GM12875 (cell line): ENCODE measurements around the gene EPX.

Experiments used
- H3K4me3 ChIP-seq: one replicate; pipeline ENCODE4 v1.5.1; 2011; ENCODE audit warnings: low read depth, low read length, control low read depth
- TF ChIP-seq, protein P1 (sequence below): IDR thresholded peaks from 2 replicates; pipeline ENCODE4 v1.5.1; 2011; ENCODE audit warnings: low read depth, mild to moderate bottlenecking, control low read depth, inconsistent platforms, low read length, moderate library complexity, borderline replicate concordance; ENCODE audit not compliant: insufficient read depth

EPX gene

DNA sequence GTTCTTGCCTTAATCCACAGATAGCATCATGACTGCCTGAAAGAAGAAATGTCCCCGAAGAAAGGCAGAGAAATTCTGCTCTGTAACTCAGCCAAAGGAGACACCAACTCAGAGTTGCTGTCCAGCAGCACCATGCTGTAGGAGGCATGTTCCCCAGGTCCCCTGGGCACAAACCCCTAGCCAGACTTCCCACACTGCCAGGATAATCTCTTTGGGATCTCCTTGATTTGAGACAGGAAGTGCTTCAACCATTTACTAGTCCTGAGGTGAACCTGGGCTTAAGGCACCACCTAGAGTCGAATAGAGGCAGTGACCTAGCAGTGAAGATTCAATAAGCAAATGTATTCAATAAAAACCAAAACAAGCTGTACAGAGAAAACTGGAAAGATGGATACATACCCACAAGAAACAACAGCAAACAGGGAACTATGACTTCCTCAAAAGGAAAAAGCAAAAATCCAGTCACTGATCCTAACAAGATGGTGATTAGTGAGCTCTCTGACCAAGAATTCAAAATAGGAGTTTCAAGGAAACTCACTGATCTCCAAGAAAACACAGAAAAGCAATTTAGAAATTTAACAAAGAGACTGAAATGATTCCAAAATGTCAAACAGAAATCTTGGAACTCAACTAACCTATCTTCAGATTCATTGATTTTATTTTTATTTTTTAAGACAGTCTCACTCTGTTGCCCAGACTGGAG lies 20.0 kb upstream of the EPX start:
- TF ChIP-seq, protein P1, sequence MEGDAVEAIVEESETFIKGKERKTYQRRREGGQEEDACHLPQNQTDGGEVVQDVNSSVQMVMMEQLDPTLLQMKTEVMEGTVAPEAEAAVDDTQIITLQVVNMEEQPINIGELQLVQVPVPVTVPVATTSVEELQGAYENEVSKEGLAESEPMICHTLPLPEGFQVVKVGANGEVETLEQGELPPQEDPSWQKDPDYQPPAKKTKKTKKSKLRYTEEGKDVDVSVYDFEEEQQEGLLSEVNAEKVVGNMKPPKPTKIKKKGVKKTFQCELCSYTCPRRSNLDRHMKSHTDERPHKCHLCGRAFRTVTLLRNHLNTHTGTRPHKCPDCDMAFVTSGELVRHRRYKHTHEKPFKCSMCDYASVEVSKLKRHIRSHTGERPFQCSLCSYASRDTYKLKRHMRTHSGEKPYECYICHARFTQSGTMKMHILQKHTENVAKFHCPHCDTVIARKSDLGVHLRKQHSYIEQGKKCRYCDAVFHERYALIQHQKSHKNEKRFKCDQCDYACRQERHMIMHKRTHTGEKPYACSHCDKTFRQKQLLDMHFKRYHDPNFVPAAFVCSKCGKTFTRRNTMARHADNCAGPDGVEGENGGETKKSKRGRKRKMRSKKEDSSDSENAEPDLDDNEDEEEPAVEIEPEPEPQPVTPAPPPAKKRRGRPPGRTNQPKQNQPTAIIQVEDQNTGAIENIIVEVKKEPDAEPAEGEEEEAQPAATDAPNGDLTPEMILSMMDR, result peak; percentile 55
- H3K4me3 ChIP-seq, result no peak overlapping the region

DNA sequence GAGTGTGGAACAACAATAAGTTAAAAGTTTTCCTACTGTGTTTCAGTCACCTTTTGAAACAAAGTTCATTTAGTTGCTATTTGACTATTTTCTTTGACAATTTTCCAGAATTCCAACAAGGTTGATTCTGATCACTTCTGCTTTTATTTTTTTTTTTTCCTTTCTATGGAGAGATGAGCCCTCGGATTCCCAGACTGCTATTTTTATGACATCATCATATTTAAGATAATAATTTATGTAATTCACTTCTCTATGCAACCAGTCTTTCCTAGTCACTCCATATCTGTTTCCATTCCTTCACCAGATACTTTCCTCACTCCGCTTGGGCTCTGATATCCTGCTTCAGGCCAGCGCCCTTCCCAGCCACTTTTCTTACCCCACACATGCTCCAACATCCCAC lies 17.7 kb upstream of the EPX start:
- TF ChIP-seq, protein P1, result no peak
- no peak overlapping the region for H3K4me3 ChIP-seq

DNA sequence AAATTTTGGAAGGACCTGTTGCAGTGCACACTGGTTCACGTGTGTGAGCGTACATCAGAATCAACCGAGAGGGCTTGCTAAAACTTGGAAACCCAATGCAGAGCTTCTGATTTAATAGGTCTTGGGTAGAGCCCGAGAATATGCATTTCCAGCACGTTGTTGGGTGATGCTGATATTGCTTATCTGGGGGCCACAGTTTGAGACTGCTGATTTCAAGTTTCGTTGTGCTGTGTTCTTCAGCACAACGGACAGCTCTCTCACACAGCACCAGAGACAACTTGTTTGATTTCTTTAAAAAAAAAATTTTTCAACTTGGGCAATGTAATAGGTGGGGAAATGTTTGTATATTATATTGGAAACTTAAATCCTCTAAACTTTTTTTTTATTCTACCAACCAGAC lies 16.3 kb upstream of the EPX start:
- TF ChIP-seq, protein P1, result no peak
- H3K4me3 ChIP-seq, result no peak overlapping the region

DNA sequence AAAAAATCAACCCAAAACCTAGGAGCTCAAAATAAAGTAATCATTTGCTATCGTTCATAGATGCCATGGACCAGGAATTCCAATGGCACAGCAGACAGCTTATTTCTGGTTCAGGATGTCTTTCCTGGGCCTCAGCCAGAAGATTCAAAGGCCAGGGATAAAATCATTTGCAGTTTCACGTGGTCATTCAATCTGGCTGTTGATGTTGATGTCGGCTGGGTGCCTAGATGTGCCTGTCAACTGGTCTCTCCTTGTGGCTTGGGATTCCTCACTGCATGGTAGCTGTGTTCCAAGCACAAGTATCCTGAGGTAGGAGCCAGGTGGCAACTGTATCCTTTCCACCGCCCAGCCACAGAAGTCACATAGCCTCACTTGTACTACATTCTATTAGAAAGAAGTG lies 10.7 kb upstream of the EPX start:
- TF ChIP-seq, protein P1, result no peak
- no peak overlapping the region for H3K4me3 ChIP-seq

DNA sequence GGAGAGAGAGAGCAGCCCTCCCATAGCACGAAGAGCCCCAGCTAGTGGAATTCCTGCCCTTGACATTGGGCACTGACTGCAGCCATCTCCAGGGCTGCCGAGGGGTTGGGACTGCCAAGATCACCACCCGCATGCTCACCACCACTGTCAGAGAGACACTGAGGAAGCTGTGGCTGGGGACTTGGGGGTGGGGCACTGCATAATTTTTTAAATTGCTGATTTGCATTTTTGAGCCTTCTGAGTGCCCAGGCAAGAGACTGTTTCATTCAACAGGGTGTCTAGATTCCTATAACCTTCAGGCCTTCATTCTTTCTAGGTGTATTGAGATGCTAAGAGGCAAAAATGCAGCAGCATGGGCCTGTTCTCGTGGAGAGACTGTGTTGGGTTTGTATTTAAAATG lies 9.0 kb upstream of the EPX start:
- TF ChIP-seq, protein P1, result no peak
- no peak overlapping the region for H3K4me3 ChIP-seq

DNA sequence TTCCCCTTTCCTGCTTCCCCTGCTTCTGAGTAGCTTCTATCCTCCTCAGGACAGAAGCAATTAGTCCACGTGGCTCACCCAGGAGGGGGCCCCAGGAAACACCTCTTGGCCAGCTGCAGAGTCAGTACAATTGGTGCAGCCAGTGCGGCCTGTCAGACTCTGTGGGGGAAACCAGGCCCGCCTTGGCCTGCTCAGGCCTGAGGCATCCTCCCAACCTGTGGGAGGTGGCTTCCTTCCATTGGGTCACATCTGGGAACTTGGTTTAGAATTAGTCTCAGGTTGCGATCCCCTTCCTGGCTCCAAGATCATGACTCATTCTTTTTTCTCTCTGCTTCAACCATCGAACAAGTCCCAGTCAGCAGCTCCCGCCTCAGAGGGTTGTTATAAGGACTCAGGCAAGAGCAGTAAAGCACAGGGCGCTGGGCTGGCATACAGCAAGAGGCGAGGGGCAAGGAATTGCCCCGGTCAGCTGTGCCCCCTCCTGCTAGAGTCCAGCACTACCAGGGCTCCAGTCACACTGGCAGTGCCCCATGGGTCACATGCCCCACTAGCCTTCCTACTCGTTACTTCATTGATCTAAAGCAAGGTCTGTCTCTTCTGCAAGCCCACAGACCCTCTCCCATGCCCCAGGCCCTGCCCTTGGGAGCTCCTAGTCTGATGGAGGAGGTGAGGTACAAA lies 8.1 kb upstream of the EPX start:
- TF ChIP-seq, protein P1, result no peak
- H3K4me3 ChIP-seq, result no peak overlapping the region
